ENCODE measurements around the gene AMY1A.
"Not testable (repeated sequence)": the region's sequence is repeated elsewhere in the genome, so short reads cannot be mapped to it uniquely, and the experiment has no call there.

Gene AMY1A

GRCh38 chr1:103655460-103655859 lies at the start of gene AMY1A:
TSS of gene AMY1A (plus strand) at chr1:103655760. CDS start at chr1:103656331, 571 bp downstream.
- not testable (repeated sequence) for DNase-seq (ENCODE audit: low read depth)

GRCh38 chr1:103616362-103616761 lies 39.2 kb upstream of the AMY1A start:
- no peak for DNase-seq (ENCODE audit: low read depth)

- DNase-seq (ENCODE audit: low read depth): not testable (repeated sequence)
These were observed 38.5 kb upstream of the AMY1A start, which contains the start of gene AMY2A for GRCh38 chr1:103616994-103617477. TSS of gene AMY2A (plus strand) at chr1:103617427. CDS start at chr1:103617441, 14 bp downstream.

GRCh38 chr1:103627436-103627835 lies 28.1 kb upstream of the AMY1A start:
- DNase-seq (ENCODE audit: low read depth): not testable (repeated sequence)

- DNase-seq (ENCODE audit: low read depth): not testable (repeated sequence)
These were observed 14.4 kb upstream of the AMY1A start for GRCh38 chr1:103641194-103641593.

GRCh38 chr1:103643908-103644307 lies 11.7 kb upstream of the AMY1A start:
- not testable (repeated sequence) for DNase-seq (ENCODE audit: low read depth)

GRCh38 chr1:103650305-103650704 lies 5.3 kb upstream of the AMY1A start:
- DNase-seq (ENCODE audit: low read depth): not testable (repeated sequence)

- DNase-seq (ENCODE audit: low read depth): not testable (repeated sequence)
These were observed 4.7 kb upstream of the AMY1A start for GRCh38 chr1:103650889-103651288.

- not testable (repeated sequence) for DNase-seq (ENCODE audit: low read depth)
These were observed 1.4 kb upstream of the AMY1A start for GRCh38 chr1:103654133-103654532.

GRCh38 chr1:103676335-103676734 lies 20.8 kb downstream of the AMY1A start:
- not testable (repeated sequence) for DNase-seq (ENCODE audit: low read depth)

GRCh38 chr1:103696110-103696509 lies 40.5 kb downstream of the AMY1A start, which contains the start of gene AMY1B:
TSS of gene AMY1B (minus strand) at chr1:103696210. CDS start at chr1:103695639, 571 bp downstream.
- DNase-seq (ENCODE audit: low read depth): not testable (repeated sequence)

- not testable (repeated sequence) for DNase-seq (ENCODE audit: low read depth)
These were observed 41.9 kb downstream of the AMY1A start for GRCh38 chr1:103697430-103697829.

- DNase-seq (ENCODE audit: low read depth): not testable (repeated sequence)
These were observed 45.1 kb downstream of the AMY1A start for GRCh38 chr1:103700669-103701068.

GRCh38 chr1:103701256-103701655 lies 45.7 kb downstream of the AMY1A start:
- DNase-seq (ENCODE audit: low read depth): not testable (repeated sequence)

- DNase-seq (ENCODE audit: low read depth): not testable (repeated sequence)
These were observed 52.1 kb downstream of the AMY1A start for GRCh38 chr1:103707670-103708069.

GRCh38 chr1:103710381-103710780 lies 54.8 kb downstream of the AMY1A start:
- not testable (repeated sequence) for DNase-seq (ENCODE audit: low read depth)

All from stimulated activated CD8-positive, alpha-beta memory T cell treated with anti-CD3 and anti-CD28 coated beads, Interleukin-15, amount 100 ng/mL, for 24 hours (primary cell).